AG04450 (cell line): ENCODE results near the gene RAB8B. TPM values are rescaled to one million over a fixed set of nuclear protein-coding genes. Genes with fewer than 3 reads are reported as not detected.

Experiments used
- CTCF ChIA-PET: fragments of 300-600, 350-600 bp; formaldehyde crosslinking; extraction: SDS; loops from one replicate; lab custom pipeline; 2022; ENCODE audit warnings: antibody characterized with exemption, inconsistent platforms; lab: Charles Lee
- POLR2A ChIA-PET: fragments of 350-600 bp; formaldehyde crosslinking; extraction: SDS; loops from one replicate; lab custom pipeline; 2021; ENCODE audit warnings: antibody characterized with exemption, inconsistent platforms; lab: Yijun Ruan, JAX
- DNase-seq: peaks from one replicate; pipeline ENCODE4 v3.0.0-alpha.2; 2011; ENCODE audit warnings: low read depth, low spot score
- H3K27ac ChIP-seq: one replicate; pipeline ENCODE4 v1.5.1; 2012; ENCODE audit warnings: low read depth, low read length, control low read depth
- H3K27me3 ChIP-seq: one replicate; pipeline ENCODE4 v1.6.0; 2012; ENCODE audit warnings: low read length; ENCODE audit not compliant: control insufficient read depth, insufficient read depth
- H3K4me3 ChIP-seq: 2 replicates; pipeline ENCODE4 v1.5.1; 2011; ENCODE audit warnings: mild to moderate bottlenecking, low read depth, low read length, control low read depth
- H3K9me3 ChIP-seq: 2 replicates; pipeline ENCODE4 v1.5.1; 2012; ENCODE audit warnings: low read length; ENCODE audit not compliant: control insufficient read depth, insufficient read depth
- polyA plus RNA-seq: library from polyadenylated mRNA; depleted of rRNA; stranded (reverse); fragments of >200 nt; gene quantifications from 2 replicates; pipeline ENCODE4 v1.2.3, GENCODE V29; 2011
- TF ChIP-seq, protein P1 (sequence below): IDR thresholded peaks from 2 replicates; pipeline ENCODE4 v1.5.1; 2011; ENCODE audit warnings: low read depth, low read length, control low read depth, inconsistent platforms

The RAB8B gene
- polyA plus RNA-seq, 1 experiment = 82.4 TPM

DNA sequence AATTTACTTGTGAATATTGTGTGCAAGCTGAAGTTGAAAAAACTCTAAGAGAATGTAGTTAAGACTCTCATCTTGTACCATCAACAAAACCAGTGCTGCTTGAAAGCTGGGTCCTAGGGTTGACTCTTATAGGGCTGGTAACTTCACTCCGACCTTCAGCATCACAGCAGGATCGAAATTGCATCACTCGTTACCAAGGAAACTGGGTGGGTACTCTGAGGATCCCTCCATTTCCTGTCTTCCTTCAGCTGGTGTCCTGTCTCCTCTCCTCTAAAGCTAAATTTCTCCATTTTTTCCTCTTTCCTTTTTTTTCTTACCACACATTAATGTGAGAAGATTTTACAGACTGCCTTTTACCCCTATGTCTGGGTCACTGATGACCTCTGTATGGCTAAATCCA lies 85.0 kb downstream of the RAB8B start:
- H3K4me3 ChIP-seq = no peak overlapping the region
- H3K9me3 ChIP-seq = no peaks in the 10 kb centered on the region; the same call in 1 of the 2 replicates
- H3K27ac ChIP-seq = no peak overlapping the region
- TF ChIP-seq, protein P1, sequence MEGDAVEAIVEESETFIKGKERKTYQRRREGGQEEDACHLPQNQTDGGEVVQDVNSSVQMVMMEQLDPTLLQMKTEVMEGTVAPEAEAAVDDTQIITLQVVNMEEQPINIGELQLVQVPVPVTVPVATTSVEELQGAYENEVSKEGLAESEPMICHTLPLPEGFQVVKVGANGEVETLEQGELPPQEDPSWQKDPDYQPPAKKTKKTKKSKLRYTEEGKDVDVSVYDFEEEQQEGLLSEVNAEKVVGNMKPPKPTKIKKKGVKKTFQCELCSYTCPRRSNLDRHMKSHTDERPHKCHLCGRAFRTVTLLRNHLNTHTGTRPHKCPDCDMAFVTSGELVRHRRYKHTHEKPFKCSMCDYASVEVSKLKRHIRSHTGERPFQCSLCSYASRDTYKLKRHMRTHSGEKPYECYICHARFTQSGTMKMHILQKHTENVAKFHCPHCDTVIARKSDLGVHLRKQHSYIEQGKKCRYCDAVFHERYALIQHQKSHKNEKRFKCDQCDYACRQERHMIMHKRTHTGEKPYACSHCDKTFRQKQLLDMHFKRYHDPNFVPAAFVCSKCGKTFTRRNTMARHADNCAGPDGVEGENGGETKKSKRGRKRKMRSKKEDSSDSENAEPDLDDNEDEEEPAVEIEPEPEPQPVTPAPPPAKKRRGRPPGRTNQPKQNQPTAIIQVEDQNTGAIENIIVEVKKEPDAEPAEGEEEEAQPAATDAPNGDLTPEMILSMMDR = no peak
- ChIA-PET POLR2A (no interaction called here), CTCF (interaction anchor here (1.8 kb wide), 1 partner anchor 10 kb away, joined by 7 read pairs; no protein-coding TSS in a partner anchor)
- DNase-seq = no peak
- H3K27me3 ChIP-seq = no peaks in the 10 kb centered on the region

DNA sequence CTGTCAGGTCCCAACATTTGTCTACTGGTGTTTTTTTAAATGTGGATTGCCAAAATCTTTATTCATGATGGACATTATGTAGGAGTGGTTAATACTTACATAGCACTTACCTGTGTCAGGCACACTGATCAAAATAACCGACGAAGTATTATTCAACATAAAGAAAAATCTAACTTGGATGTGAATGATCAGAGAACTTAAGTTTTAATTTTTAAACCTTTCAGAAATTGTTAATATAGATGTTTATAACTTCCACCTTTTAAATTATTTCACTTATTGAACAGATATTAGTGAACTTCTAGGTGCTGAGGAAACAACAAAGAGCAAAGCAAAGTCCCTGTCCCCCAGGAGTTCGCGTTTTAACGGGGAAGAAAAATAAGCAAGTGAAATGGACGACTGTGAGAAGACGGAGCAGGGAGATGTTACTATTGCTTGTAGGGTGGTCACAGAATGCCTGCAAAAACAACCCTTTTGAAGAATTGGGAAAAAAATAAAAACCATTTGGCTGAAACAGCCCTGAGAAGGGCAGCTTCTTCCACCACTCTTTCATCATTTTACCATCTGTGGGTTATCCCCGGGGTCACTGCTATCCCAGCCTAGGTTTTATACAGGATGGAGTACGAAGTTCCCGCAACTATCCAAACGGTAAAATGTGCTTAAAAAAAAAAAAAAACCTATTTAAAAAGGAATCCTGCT lies 87.1 kb downstream of the RAB8B start:
- H3K27ac ChIP-seq = peak overlapping the region; percentile 52
- CTCF ChIA-PET = interaction anchor here (0.7 to 0.9 kb wide), 2 partner anchors 182 to 525 kb away, joined by 3 read pairs; no protein-coding TSS in a partner anchor
- POLR2A ChIA-PET = interaction anchor here (0.7 to 2.0 kb wide), 8 partner anchors 55 to 336 kb away, joined by 3 to 11 read pairs (median 4); partner anchors contain the start of genes RAB8B and RPS27L
- TF ChIP-seq, protein P1 = no peak
- H3K9me3 ChIP-seq = no peaks in the 10 kb centered on the region; the same call in 1 of the 2 replicates
- H3K27me3 ChIP-seq = no peaks in the 10 kb centered on the region
- no peak for DNase-seq
- peak overlapping the region; percentile 64 for H3K4me3 ChIP-seq

DNA sequence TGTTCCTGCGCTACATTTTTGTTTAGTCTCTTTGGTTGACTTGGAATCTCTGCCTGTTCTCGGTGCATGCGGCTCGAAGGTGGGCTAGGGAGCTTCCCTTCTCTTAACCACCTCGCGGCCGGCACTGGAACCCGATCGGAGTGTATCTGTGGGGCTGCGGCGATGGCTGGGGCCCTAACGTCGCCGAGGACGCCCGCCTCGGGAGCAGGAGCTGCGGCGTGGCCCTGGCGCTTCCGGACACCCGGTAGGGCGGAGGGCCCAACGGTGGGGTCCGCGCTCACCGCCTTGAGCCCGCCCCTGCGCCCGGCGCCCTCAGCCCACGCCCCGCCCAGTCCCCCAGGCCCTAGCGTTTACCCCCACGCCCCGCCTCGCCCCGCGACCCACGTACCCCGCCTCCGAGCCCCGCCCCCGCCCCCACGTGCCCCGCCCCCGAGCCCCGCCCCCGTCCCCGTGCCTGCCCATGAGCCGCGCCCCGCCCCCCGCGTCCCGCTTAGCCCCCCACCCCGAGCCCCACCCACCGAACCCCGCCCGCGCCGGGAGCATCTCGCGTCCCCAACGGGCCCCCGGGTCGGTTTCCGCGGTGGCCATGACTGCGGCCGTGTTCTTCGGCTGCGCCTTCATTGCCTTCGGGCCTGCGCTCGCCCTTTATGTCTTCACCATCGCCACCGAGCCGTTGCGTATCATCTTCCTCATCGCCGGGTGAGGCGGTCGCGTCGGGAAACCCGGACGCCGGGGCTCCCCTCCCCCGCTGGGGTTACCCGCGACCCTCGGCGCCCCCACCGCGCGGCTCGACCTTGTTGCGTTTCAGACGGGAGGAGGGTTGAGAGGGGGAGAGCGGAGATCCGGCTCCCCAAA lies 87.9 kb downstream of the RAB8B start, which contains the start of gene APH1B:
Gene APH1B (plus strand): TSS at position 568 of the 855 bp plus-strand sequence. CDS start 19 bp downstream, at position 587.
- Histone ChIP-seq H3K27me3 (no peaks in the 10 kb centered on the region), H3K9me3 (no peaks in the 10 kb centered on the region; the same call in 1 of the 2 replicates), H3K4me3 (peak within 1 kb of the TSS; percentile 75), H3K27ac (peak within 1 kb of the TSS; percentile 52)
- POLR2A ChIA-PET = interaction anchor here (0.7 to 2.0 kb wide), 8 partner anchors 56 to 335 kb away, joined by 3 to 11 read pairs (median 4); partner anchors contain the start of genes RAB8B and RPS27L
- no peak for DNase-seq
- TF ChIP-seq, protein P1 = peak; percentile 12; the same call in 1 of the 2 replicates
- CTCF ChIA-PET = interaction anchor here (0.7 kb wide), 1 partner anchor 525 kb away, joined by 3 read pairs; no protein-coding TSS in a partner anchor

DNA sequence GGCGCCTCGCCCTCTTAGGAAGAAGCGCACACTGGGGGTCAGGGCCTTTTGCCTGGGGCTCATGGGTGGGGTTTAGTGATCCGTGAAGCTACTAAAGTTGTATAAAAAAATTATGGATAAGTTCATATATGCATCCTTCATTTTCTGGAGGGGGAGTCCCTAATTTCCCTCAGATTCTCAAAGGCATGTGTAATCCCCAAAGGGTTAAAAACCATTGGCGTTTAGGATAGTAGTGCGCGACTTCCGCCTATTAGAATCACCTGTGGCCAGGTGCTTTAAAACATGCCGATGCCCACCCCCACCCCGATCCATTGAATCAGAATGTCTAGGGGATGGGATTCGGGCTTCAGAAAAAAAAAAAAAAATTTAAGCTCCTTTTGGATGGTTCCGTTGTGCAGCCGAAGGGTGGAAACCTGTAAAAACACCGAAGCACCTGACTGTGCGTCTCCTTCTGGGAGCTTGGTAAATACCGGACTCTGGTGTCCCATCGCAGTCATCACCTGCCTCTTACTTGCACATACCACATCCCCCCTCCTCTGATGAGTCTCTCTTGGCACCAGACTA lies 88.6 kb downstream of the RAB8B start:
- no peak for DNase-seq
- POLR2A ChIA-PET = interaction anchor here (0.6 to 2.0 kb wide), 2 partner anchors 121 to 142 kb away, joined by 3 to 11 read pairs; partner anchors contain the start of gene RPS27L
- Histone ChIP-seq H3K27me3 (no peaks in the 10 kb centered on the region), H3K4me3 (peak overlapping the region; percentile 75), H3K27ac (no peak overlapping the region), H3K9me3 (no peaks in the 10 kb centered on the region; the same call in 1 of the 2 replicates)
- CTCF ChIA-PET = interaction anchor here (0.6 kb wide), 1 partner anchor 54 kb away, joined by 3 read pairs; no protein-coding TSS in a partner anchor
- TF ChIP-seq, protein P1 = no peak
